Astrocyte (in vitro differentiated cells and primary cell): ENCODE results near the gene SERPINA5.

ENCODE experiments used
- EZH2 ChIP-seq: IDR thresholded peaks from 2 replicates; pipeline ENCODE4 v1.6.1; 2012; ENCODE audit warnings: mild to moderate bottlenecking, low read length, inconsistent platforms; ENCODE audit not compliant: insufficient read depth
- TF ChIP-seq, protein P1 (sequence below): IDR thresholded peaks from 2 replicates; pipeline ENCODE4 v1.5.1; 2011; ENCODE audit warnings: low read depth, mild to moderate bottlenecking, inconsistent platforms, low read length, moderate library complexity; ENCODE audit not compliant: insufficient read depth

GRCh38 chr14:94593376-94593748, 12.1 kb downstream of the SERPINA5 start:
- TF ChIP-seq, protein P1, sequence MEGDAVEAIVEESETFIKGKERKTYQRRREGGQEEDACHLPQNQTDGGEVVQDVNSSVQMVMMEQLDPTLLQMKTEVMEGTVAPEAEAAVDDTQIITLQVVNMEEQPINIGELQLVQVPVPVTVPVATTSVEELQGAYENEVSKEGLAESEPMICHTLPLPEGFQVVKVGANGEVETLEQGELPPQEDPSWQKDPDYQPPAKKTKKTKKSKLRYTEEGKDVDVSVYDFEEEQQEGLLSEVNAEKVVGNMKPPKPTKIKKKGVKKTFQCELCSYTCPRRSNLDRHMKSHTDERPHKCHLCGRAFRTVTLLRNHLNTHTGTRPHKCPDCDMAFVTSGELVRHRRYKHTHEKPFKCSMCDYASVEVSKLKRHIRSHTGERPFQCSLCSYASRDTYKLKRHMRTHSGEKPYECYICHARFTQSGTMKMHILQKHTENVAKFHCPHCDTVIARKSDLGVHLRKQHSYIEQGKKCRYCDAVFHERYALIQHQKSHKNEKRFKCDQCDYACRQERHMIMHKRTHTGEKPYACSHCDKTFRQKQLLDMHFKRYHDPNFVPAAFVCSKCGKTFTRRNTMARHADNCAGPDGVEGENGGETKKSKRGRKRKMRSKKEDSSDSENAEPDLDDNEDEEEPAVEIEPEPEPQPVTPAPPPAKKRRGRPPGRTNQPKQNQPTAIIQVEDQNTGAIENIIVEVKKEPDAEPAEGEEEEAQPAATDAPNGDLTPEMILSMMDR: no peak
- no peak for TF ChIP-seq EZH2
